DMS53 treated with DMSO at 0.1 percent for 48 hours (cell line): ENCODE data around the gene ERICH6.
"Not testable (repeated sequence)": the region's sequence is repeated elsewhere in the genome, so short reads cannot be mapped to it uniquely, and the experiment has no call there.

Experiments
- DNase-seq: peaks from one replicate; lab custom pipeline; 2025; ENCODE audit not compliant: unreplicated experiment; lab: John Stamatoyannopoulos, UW

ERICH6 gene

DNA sequence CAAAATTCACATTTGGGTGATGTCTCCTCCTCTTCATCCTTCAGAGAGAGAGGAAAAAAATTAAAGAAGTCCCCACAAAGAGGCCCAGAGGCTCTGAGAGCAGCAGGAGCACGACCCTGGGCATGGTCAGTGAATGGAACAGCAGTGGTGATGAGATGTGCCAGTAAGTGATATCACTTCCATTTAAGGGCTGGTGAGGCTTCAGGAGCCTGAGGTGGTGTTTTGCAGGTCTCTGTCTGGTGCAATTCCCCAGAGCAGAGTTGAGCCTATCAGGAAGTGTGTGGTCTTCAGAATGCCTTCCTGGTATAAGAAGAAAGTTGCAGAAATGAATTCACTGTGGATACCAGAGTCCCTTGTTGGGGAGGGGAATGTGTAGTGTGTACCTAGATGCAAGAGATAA, 21.4 kb downstream of the ERICH6 start:
- DNase-seq = no peak

DNA sequence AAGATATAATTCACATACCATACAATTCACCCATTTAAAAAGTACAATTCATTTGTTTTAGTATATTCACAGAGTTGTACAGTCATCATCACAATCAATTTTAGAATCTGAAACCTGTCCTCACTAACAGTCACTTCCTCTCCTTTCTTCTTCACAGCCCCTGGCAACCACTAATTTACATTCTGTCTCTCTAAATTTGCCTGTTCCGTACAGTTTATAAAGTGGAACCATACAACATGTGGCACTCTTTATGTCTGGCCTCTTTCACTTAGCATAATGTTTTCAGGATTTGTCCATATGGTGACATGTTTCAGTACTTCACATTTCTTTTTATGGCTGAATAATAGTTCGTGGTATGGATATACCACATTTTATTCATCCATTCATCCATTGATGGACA, 22.7 kb downstream of the ERICH6 start:
- DNase-seq = no peak

- no peak for DNase-seq
Measured at GRCh38 chr3:150680562-150680961, 23.2 kb downstream of the ERICH6 start.

GRCh38 chr3:150675587-150675986, 28.1 kb downstream of the ERICH6 start:
- DNase-seq = no peak

- DNase-seq = no peak
Measured at GRCh38 chr3:150673966-150674365, 29.8 kb downstream of the ERICH6 start.

GRCh38 chr3:150666167-150666566, 37.6 kb downstream of the ERICH6 start:
- DNase-seq = no peak

GRCh38 chr3:150663461-150663860, 40.3 kb downstream of the ERICH6 start:
- no peak for DNase-seq

DNA sequence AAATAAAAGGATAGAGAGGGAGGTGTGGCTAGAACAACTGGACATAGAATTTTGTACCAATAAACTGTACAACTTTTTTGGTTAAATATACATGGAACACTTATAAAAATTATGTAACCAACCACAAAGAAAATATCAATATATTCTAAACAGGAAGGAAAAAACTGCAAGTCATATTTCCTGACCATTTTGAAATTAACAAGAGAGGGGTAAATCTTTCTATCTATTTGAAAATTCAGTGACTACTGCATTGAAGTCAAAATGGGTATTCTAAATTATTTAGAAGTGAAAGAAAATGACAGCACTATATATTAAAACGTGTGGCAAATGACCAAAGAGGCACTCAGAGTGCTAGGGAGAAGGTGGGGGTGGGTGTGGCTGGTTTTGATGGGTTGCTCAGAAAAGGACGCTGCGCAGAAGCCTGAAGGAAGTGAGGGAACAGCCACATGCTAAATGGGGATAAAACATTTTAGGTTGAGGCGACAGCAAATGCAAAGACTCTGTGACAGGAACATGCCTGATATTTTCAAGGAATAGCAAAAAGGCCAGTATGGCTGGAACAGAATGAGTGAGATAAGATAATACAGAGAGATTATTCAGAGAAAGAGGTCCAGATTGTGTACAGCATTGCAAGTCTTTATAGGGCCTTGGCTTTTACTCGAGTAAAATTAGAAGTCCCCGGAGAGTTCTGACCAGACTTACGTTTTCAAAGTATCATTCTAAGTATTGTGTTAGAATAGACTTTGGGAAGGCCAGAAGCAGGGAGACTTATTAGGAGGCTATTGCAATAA, 41.1 kb downstream of the ERICH6 start:
- DNase-seq = no peak

- no peak for DNase-seq
Measured at GRCh38 chr3:150656316-150656715, 47.4 kb downstream of the ERICH6 start.

DNA sequence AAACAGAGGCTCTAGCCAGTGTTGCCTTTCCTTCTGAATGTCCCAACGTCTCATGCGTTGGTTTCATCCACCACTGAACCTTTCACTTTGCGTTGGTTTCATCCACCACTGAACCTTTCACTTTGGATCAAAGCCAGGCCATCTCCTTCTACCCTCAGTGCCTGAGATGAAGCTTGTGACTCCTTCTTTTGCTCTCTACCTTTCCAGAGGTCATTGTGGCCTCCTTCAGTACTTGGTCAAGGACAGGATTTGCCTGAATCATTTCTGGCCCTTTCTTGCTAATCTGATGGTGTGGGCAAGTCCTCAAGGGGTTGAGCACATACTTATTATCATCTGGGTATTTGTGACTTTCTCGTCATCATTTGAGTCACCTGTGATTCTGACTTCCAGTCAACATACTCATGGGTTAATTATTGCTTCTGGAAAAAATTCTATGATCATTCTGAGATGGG, 50.6 kb downstream of the ERICH6 start:
- DNase-seq = no peak

GRCh38 chr3:150640256-150640655, 63.5 kb downstream of the ERICH6 start:
- no peak for DNase-seq

DNA sequence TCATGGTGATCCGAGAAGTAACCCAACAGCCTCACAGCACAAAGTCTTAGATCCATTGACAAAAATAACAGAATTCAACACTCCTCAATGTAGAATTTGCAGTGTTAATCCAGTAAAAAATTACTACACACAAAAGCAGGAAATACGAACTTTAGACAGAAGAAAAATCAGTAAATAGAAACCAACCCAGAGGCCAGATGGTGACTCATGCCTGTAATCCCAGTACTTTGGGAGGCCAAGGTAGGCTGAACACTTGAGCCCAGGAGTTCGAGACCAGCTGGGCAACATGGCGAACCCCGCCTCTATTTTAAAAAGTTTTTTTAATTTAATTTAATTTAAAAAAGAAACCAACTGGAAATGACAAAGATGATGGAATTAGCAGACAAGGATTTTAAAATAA, 64.5 kb downstream of the ERICH6 start:
- DNase-seq = no peak

DNA sequence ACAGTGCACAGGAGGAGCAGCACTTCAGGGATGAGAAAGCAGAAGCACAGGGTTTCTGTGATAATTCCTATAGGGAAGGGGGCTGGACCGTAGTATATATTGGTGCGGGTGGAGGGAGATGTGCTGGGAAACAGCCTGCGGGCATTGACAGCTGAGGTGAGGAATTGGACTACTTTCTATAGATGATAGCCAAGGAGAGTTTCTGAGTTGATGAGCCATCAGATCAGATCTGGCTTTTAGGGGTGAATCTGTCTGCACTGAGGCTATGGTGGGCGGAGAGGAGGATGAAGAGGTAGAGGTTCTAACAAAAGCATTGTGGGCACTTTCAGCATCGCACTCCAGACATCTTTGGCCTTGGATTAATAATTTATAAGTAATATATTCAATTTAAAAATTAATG, 67.5 kb downstream of the ERICH6 start:
- DNase-seq = no peak

- DNase-seq = no peak
Measured at GRCh38 chr3:150635526-150635925, 68.2 kb downstream of the ERICH6 start.

DNA sequence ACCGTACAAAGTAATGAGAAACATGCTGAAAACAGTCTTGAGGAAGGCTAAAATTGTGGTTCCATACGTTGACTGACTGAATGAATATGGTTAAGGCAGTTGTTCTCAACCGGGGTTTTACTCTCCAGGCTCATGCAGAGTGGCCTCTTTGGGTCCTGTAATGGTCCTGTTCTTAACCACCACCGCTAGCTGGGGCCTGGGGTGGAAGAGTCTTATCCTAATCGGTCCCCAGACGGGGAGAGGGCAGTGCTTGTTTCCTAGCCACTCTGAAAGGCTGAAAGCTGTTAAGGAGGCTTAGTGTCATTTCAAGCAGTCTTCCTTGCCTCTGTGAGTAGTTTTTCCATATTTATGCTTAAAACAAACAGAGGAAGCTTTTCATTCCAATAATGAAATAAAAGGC, 68.6 kb downstream of the ERICH6 start:
- DNase-seq = no peak

- no peak for DNase-seq
Measured at GRCh38 chr3:150631515-150632221, 72.1 kb downstream of the ERICH6 start.

DNA sequence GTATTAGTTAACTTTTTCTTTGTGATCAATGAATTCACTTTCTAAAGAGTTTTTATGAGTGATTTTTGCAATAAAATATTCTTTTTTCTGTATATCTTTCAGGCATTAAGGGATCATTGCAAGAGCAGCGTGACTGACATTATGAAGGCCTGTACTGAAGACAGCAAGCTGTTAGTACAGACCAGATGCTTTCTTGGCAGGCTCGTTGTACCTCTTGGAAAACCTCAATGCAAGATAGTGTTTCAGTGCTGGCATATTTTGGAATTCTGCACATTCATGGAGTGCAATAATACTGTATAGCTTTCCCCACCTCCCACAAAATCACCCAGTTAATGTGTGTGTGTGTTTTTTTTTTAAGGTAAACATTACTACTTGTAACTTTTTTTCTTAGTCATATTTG, 76.2 kb downstream of the ERICH6 start:
- DNase-seq = no peak

DNA sequence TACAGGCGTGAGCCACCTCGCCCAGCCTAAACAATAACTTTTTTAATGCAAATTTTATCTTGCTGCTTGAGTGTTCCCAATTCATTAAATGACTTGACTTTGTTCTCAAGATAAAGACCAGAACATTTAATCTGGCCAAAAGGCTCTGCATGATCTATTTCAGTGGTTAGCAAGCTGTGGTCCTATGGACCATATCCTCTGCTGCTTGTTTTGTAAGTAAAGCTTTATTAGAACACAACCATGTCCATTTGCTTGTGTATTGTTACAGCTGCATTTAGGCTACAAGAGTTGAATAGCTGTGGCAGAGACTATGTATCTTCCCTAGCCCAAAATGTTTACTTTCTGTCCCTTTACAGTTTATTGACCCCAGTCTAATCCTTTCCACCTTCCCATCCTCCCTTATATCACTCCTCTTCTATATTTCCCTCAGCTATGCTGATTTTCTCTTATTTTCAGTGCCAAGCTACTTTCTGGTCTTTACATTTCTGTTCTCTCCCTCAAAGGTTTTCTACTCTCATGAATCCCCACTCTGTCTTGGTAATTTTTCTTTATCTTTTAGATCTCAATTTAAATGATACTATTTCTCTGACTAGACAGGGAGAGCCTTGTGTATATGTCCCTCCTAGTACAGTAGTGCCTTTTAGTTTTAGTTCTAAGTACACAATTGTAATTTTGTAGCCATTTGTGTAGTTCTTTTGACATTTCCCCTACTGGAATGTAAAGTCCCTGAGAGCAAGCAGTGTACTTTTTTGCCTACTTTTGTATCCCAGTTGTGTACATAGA, 77.4 kb downstream of the ERICH6 start:
- no peak for DNase-seq

DNA sequence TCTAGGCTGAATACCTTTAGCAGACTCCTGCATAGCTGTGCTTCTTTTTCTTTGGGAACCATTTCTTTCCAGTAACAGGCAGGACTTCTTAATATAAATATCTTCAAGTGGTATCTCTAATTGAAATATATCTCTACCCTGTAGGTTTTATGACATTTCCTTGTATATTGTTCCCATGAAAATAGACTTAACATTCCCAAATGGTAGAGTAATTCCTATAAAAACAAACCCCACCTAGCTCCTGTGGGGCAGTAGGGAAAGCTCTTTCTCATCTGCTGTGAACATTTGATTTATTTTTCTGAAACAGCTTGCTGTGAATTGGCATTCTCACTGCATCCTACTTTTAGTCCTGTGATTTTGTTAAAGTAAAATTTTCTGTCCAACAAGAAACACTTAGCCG, 79.8 kb downstream of the ERICH6 start:
- no peak for DNase-seq

DNA sequence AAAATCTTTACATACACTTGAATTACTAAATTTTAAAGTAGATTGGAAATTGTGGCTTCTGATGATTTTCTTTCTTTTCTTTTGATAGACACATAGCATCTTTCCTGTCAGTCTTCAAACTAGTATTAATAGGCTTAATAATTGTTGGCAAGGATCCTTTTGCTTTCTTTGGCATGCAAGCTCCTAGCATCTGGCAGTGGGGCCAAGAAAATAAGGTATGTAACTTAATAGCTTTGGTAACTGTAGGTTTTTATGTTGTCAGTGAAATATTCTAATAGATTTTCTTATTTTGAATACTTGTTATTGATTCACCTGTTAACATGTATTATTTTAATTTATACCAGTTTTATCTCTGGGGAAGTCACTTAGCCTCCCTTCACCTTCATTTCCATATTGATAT, 80.8 kb downstream of the ERICH6 start:
- not testable (repeated sequence) for DNase-seq

- DNase-seq = no peak
Measured at GRCh38 chr3:150620002-150620689, 83.6 kb downstream of the ERICH6 start.
